ENCODE results near the gene CWC27.

DNA sequence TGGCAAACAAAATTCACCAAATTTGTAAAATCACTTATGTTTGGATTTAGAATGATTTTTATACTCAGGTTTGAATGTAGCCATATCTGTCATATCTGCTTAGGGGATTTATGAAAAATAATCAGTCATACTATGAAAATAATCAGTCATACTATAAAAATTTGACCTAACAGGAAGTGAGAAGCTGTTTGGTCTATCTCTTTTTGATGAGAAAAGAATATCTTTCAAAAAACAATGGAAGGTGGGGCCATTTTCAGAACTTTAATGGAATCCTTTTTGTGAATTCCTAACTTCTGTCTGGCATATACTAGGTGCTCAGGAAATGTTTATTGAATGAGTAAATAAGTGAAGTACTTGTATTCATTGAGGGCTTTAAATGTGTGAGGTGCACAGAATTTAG lies 70.1 kb downstream of the CWC27 start:
- no peak for TF ChIP-seq POLR2AphosphoS5 (IDR thresholded peaks at IDR 0.05; ENCODE audit: insufficient read depth in 1 of 2, low read depth in 1 of 2)
- TF ChIP-seq, protein P1, sequence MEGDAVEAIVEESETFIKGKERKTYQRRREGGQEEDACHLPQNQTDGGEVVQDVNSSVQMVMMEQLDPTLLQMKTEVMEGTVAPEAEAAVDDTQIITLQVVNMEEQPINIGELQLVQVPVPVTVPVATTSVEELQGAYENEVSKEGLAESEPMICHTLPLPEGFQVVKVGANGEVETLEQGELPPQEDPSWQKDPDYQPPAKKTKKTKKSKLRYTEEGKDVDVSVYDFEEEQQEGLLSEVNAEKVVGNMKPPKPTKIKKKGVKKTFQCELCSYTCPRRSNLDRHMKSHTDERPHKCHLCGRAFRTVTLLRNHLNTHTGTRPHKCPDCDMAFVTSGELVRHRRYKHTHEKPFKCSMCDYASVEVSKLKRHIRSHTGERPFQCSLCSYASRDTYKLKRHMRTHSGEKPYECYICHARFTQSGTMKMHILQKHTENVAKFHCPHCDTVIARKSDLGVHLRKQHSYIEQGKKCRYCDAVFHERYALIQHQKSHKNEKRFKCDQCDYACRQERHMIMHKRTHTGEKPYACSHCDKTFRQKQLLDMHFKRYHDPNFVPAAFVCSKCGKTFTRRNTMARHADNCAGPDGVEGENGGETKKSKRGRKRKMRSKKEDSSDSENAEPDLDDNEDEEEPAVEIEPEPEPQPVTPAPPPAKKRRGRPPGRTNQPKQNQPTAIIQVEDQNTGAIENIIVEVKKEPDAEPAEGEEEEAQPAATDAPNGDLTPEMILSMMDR (IDR thresholded peaks at IDR 0.05), result no peak
- TF ChIP-seq POLR2A (IDR thresholded peaks at IDR 0.05), result no peak

Measured in vagina (tissue), 2 donors.